A673 (cell line): ENCODE measurements around the gene FSIP2. TPM values are rescaled to one million over a fixed set of nuclear protein-coding genes. Genes with fewer than 3 reads are reported as not detected.

Experiments
- BruUV-seq: library from RNA; stranded (reverse); fragments of 400-500 nt; replicated peaks from 2 replicates; lab custom pipeline; 2021; lab: Mats Ljungman, UMichigan
- CTCF ChIA-PET: fragments of 300-600 bp; sonication (Branson Sonifier 250); formaldehyde crosslinking; loops from one replicate; lab custom pipeline; 2022; ENCODE audit warnings: antibody characterized with exemption; lab: Charles Lee
- POLR2A ChIA-PET: fragments of 300-600 bp; sonication (Branson Sonifier 250); formaldehyde crosslinking; loops from one replicate; lab custom pipeline; 2022; ENCODE audit warnings: antibody characterized with exemption; ENCODE audit not compliant: low non-redundant PET; lab: Charles Lee
- DNase-seq: peaks from one replicate; pipeline ENCODE4 v3.0.0-alpha.2; 2015; ENCODE audit warnings: low spot score
- H3K27ac ChIP-seq: fragments of 200-600 bp; sonication (generic); 2 replicates; pipeline ENCODE4 v1.5.1; 2016; ENCODE audit warnings: mixed run types, low read depth, mild to moderate bottlenecking, mixed read lengths, antibody characterized with exemption, low read length; ENCODE audit not compliant: poor library complexity, severe bottlenecking
- H3K27me3 ChIP-seq: fragments of 200-600 bp; sonication (generic); replicated peaks from 2 replicates; pipeline ENCODE4 v1.6.1; 2017; ENCODE audit warnings: mixed run types, low read depth, mild to moderate bottlenecking, mixed read lengths, antibody characterized with exemption, low read length; ENCODE audit not compliant: insufficient read depth, poor library complexity
- H3K36me3 ChIP-seq: fragments of 200-600 bp; sonication (generic); 2 replicates; pipeline ENCODE4 v1.6.1; 2016; ENCODE audit warnings: mixed run types, mild to moderate bottlenecking, mixed read lengths, antibody characterized with exemption, low read length; ENCODE audit not compliant: insufficient read depth, poor library complexity, severe bottlenecking
- H3K4me1 ChIP-seq: fragments of 200-600 bp; sonication (generic); 2 replicates; pipeline ENCODE4 v1.6.1; 2017; ENCODE audit warnings: mixed run types, mild to moderate bottlenecking, mixed read lengths, antibody characterized with exemption, low read length; ENCODE audit not compliant: insufficient read depth, poor library complexity, severe bottlenecking
- H3K4me3 ChIP-seq: fragments of 200-600 bp; sonication (generic); 2 replicates; pipeline ENCODE4 v1.5.1; 2016; ENCODE audit warnings: low read depth, mixed run types, mild to moderate bottlenecking, mixed read lengths, low read length; ENCODE audit not compliant: poor library complexity, severe bottlenecking
- H3K9me3 ChIP-seq: fragments of 200-600 bp; sonication (generic); 2 replicates; pipeline ENCODE4 v1.6.1; 2016; ENCODE audit warnings: mixed run types, low read depth, mild to moderate bottlenecking, mixed read lengths, antibody characterized with exemption, low read length; ENCODE audit not compliant: poor library complexity, severe bottlenecking
- EZH2 ChIP-seq: fragments of 200-600 bp; sonication (generic); IDR thresholded peaks from 2 replicates; pipeline ENCODE4 v1.6.1; 2017; ENCODE audit warnings: borderline replicate concordance, low read depth, mild to moderate bottlenecking, mixed read lengths, antibody characterized with exemption, low read length; ENCODE audit not compliant: poor library complexity, severe bottlenecking
- intact Hi-C: fragments of 100-400 bp; cut with micrococcal nuclease; formaldehyde crosslinking; loops from one replicate; pipeline ENCODE4 v1.10.0; 2022; ENCODE audit not compliant: unreplicated experiment
- total RNA-seq: library from RNA; stranded (reverse); gene quantifications from 2 replicates; pipeline ENCODE4 v1.2.3, GENCODE V29; 2021
- TF ChIP-seq, protein P1 (sequence below): fragments of 300-800, 200-600 bp; sonication (generic); conservative IDR thresholded peaks from 2 replicates; pipeline ENCODE4 v1.5.1; 2017; ENCODE audit warnings: low read depth, mild to moderate bottlenecking, antibody characterized with exemption, low read length, moderate library complexity, mixed read lengths

FSIP2 gene
- total RNA-seq, 1 experiment from 2014 or later, result 0.21 TPM

DNA sequence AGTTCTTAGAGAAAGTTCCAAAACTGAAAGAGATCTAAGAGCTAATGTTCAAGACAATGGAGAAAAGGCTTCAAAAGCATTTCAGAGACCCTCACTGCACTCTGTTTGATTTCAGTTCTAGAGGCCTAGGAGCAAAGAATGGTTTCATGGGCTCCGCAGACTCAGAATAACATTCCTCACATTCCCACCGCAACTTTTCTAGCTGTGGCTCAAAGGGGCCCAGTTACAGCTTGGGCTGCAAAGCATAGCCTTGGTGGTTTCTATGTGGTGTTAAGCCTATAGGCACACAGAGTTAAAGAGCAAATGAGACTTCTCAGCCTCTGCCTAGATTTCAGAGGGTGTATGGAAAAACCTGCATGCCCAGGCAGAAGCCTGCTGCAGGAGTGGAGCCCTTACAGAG lies 73.0 kb downstream of the FSIP2 start:
- no peak for TF ChIP-seq EZH2
- TF ChIP-seq, protein P1, sequence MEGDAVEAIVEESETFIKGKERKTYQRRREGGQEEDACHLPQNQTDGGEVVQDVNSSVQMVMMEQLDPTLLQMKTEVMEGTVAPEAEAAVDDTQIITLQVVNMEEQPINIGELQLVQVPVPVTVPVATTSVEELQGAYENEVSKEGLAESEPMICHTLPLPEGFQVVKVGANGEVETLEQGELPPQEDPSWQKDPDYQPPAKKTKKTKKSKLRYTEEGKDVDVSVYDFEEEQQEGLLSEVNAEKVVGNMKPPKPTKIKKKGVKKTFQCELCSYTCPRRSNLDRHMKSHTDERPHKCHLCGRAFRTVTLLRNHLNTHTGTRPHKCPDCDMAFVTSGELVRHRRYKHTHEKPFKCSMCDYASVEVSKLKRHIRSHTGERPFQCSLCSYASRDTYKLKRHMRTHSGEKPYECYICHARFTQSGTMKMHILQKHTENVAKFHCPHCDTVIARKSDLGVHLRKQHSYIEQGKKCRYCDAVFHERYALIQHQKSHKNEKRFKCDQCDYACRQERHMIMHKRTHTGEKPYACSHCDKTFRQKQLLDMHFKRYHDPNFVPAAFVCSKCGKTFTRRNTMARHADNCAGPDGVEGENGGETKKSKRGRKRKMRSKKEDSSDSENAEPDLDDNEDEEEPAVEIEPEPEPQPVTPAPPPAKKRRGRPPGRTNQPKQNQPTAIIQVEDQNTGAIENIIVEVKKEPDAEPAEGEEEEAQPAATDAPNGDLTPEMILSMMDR, result no peak
- POLR2A ChIA-PET, result no interaction called here
- Histone ChIP-seq H3K36me3 (no peaks in the 10 kb centered on the region), H3K4me1 (no peaks in the 10 kb centered on the region), H3K9me3 (no peaks in the 10 kb centered on the region), H3K27me3 (no peaks in the 10 kb centered on the region), H3K27ac (no peak overlapping the region), H3K4me3 (no peak overlapping the region)
- no peak for DNase-seq
- no TSS peak for BruUV-seq
- intact Hi-C loops, result no loop called here
- CTCF ChIA-PET, result no interaction called here

DNA sequence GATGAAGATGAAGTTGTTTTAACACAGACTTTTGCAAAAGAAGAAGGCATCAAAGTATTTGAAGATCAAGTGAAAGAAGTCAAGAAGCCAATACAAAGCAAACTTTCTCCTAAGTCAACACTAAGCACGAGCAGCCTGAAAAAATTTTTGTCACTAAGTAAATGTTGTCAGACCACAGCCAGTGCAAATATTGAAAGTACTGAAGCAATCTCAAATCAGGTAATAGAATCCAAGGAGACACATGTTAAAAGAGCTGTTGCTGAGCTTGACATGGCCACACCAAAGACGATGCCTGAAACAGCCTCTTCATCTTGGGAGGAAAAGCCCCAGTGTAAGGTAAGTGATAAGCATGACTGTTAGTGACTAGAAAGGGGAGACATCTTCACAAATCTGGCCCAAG lies 75.1 kb downstream of the FSIP2 start:
- ChIA-PET POLR2A (no interaction called here), CTCF (no interaction called here)
- H3K9me3 ChIP-seq, result no peaks in the 10 kb centered on the region
- H3K4me1 ChIP-seq, result no peaks in the 10 kb centered on the region
- DNase-seq, result no peak
- no peaks in the 10 kb centered on the region for H3K36me3 ChIP-seq
- H3K27ac ChIP-seq, result no peak overlapping the region
- H3K4me3 ChIP-seq, result no peak overlapping the region
- intact Hi-C loops, result no loop called here
- H3K27me3 ChIP-seq, result no peaks in the 10 kb centered on the region
- no TSS peak for BruUV-seq
- TF ChIP-seq EZH2, result no peak
- TF ChIP-seq, protein P1, result no peak

DNA sequence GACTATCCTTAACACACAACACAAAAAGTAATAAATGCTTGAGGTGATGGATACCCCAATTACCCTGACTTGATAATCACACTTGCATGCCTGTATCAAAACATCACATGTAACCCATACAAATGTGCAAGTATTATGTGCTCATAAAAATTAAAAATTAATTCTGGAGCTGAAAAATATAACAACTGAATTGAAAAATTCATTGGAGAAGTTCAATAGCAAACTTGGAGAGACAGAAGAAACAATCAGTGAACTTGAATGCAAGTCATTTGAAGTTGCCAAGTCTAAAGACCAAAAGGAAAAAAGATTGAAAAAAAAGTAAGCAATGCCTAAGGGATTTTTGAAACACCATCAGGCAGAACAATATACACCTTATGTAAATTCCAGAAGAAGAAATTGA lies 79.4 kb downstream of the FSIP2 start:
- no peak overlapping the region for H3K27ac ChIP-seq
- BruUV-seq, result no TSS peak
- POLR2A ChIA-PET, result no interaction called here
- DNase-seq, result no peak
- no peaks in the 10 kb centered on the region for H3K36me3 ChIP-seq
- no peaks in the 10 kb centered on the region for H3K4me1 ChIP-seq
- H3K4me3 ChIP-seq, result no peak overlapping the region
- H3K9me3 ChIP-seq, result no peaks in the 10 kb centered on the region
- H3K27me3 ChIP-seq, result no peaks in the 10 kb centered on the region
- CTCF ChIA-PET, result no interaction called here
- intact Hi-C loops, result no loop called here
- TF ChIP-seq EZH2, result no peak
- TF ChIP-seq, protein P1, result no peak
